ENCODE measurements around the gene AXL.

- no peak for TF ChIP-seq CTCF (IDR thresholded peaks at IDR 0.05)
- no peak for TF ChIP-seq POLR2A (IDR thresholded peaks at IDR 0.05)
- no peak for TF ChIP-seq POLR2AphosphoS5 (IDR thresholded peaks at IDR 0.05)
These were observed 59.5 kb downstream of the AXL start for GRCh38 chr19:41278478-41278877.

Measured in transverse colon (tissue), 4 donors.